Mesendoderm (in vitro differentiated cells): ENCODE results near the gene FBLN7.

ENCODE experiments used
- DNase-seq: peaks from one replicate; pipeline ENCODE4 v3.0.0; 2013
- H2AK5ac ChIP-seq: 2 replicates; pipeline ENCODE4 v1.6.1; 2013; ENCODE audit warnings: low read length, inconsistent platforms
- H2BK120ac ChIP-seq: 2 replicates; pipeline ENCODE4 v1.6.1; 2013; ENCODE audit warnings: low read depth, mild to moderate bottlenecking, low read length, moderate library complexity, mixed read lengths
- H2BK15ac ChIP-seq: replicated peaks from 2 replicates; pipeline ENCODE4 v1.6.1; 2013; ENCODE audit warnings: low read depth, mild to moderate bottlenecking, moderate library complexity
- H2BK5ac ChIP-seq: 2 replicates; pipeline ENCODE4 v1.6.1; 2013; ENCODE audit warnings: low read length, inconsistent platforms
- H3K18ac ChIP-seq: 2 replicates; pipeline ENCODE4 v1.6.1; 2013; ENCODE audit warnings: mild to moderate bottlenecking, low read length, mixed read lengths
- H3K23ac ChIP-seq: one replicate; pipeline ENCODE4 v1.6.1; 2013; ENCODE audit warnings: low read length
- H3K27ac ChIP-seq: 2 replicates; pipeline ENCODE4 v1.5.1; 2013; ENCODE audit warnings: low read depth, mild to moderate bottlenecking, inconsistent platforms, low read length, moderate library complexity
- H3K27me3 ChIP-seq: 2 replicates; pipeline ENCODE4 v1.6.1; 2013; ENCODE audit warnings: low read length, control low read depth, mild to moderate bottlenecking, inconsistent platforms; ENCODE audit not compliant: insufficient read depth, poor library complexity
- H3K36me3 ChIP-seq: 2 replicates; pipeline ENCODE4 v1.6.1; 2013; ENCODE audit warnings: low read length, inconsistent platforms; ENCODE audit not compliant: control insufficient read depth, insufficient read depth
- H3K4ac ChIP-seq: one replicate; pipeline ENCODE4 v1.6.1; 2013; ENCODE audit warnings: low read depth, mild to moderate bottlenecking, low read length, moderate library complexity
- H3K4me1 ChIP-seq: 2 replicates; pipeline ENCODE4 v1.6.1; 2013; ENCODE audit warnings: low read depth, low read length, inconsistent platforms; ENCODE audit not compliant: control insufficient read depth
- H3K4me2 ChIP-seq: 2 replicates; pipeline ENCODE4 v1.6.1; 2013; ENCODE audit warnings: low read length
- H3K4me3 ChIP-seq: 2 replicates; pipeline ENCODE4 v1.5.1; 2013; ENCODE audit warnings: mild to moderate bottlenecking, low read length
- H3K56ac ChIP-seq: one replicate; pipeline ENCODE4 v1.6.1; 2013; ENCODE audit warnings: low read length
- H3K79me1 ChIP-seq: 2 replicates; pipeline ENCODE4 v1.6.1; 2013; ENCODE audit warnings: low read length, inconsistent platforms
- H3K79me2 ChIP-seq: 2 replicates; pipeline ENCODE4 v1.6.1; 2013; ENCODE audit warnings: mild to moderate bottlenecking, low read length; ENCODE audit not compliant: control insufficient read depth, insufficient read depth
- H3K9ac ChIP-seq: 2 replicates; pipeline ENCODE4 v1.6.1; 2013; ENCODE audit warnings: low read length, inconsistent platforms
- H4K5ac ChIP-seq: one replicate; pipeline ENCODE4 v1.6.1; 2013; ENCODE audit warnings: low read length
- H4K8ac ChIP-seq: one replicate; pipeline ENCODE4 v1.6.1; 2013; ENCODE audit warnings: low read depth, mild to moderate bottlenecking, control low read depth, low read length, moderate library complexity
- WGBS: extraction: QIAGEN DNeasy Blood & Tissue Kit; methylation state at CpG from one replicate; pipeline ENCODE4 v1.1.7; 2013; ENCODE audit warnings: low lambda C conversion rate, missing lambda C conversion rate; ENCODE audit not compliant: insufficient coverage; ENCODE audit errors: extremely low coverage; 5-methylcytosine and 5-hydroxymethylcytosine counted together

FBLN7 gene

GRCh38 chr2:112220831-112221230 is 82.6 kb downstream of the FBLN7 start:
- H3K4me1 ChIP-seq: no peaks in the 10 kb centered on the region
- H2BK15ac ChIP-seq: no peak overlapping the region
- no peak overlapping the region for H3K4ac ChIP-seq
- no peaks in the 10 kb centered on the region for H3K27me3 ChIP-seq
- no peaks in the 10 kb centered on the region for H3K79me2 ChIP-seq
- H3K23ac ChIP-seq: no peak overlapping the region
- H3K56ac ChIP-seq: no peak overlapping the region
- H2BK120ac ChIP-seq: no peak overlapping the region
- H4K8ac ChIP-seq: no peak overlapping the region
- H3K27ac ChIP-seq: no peak overlapping the region
- no peaks in the 10 kb centered on the region for H3K79me1 ChIP-seq
- no peak overlapping the region for H3K9ac ChIP-seq
- no peak for DNase-seq
- H3K18ac ChIP-seq: no peak overlapping the region
- no peak overlapping the region for H2AK5ac ChIP-seq
- no peak overlapping the region for H3K4me2 ChIP-seq
- no peaks in the 10 kb centered on the region for H3K36me3 ChIP-seq
- no CpG with 5 or more reads among the region's 3 CpGs for WGBS
- no peak overlapping the region for H4K5ac ChIP-seq
- no peak overlapping the region for H2BK5ac ChIP-seq
- no peak overlapping the region for H3K4me3 ChIP-seq

- H3K4ac ChIP-seq: no peak overlapping the region
- no peaks in the 10 kb centered on the region for H3K79me1 ChIP-seq
- no peaks in the 10 kb centered on the region for H3K27me3 ChIP-seq
- H4K5ac ChIP-seq: no peak overlapping the region
- H2AK5ac ChIP-seq: no peak overlapping the region
- no peaks in the 10 kb centered on the region for H3K79me2 ChIP-seq
- H3K36me3 ChIP-seq: no peaks in the 10 kb centered on the region
- H3K4me3 ChIP-seq: no peak overlapping the region
- H3K4me1 ChIP-seq: no peaks in the 10 kb centered on the region
- no peak overlapping the region for H2BK15ac ChIP-seq
- no peak overlapping the region for H2BK120ac ChIP-seq
- no peak overlapping the region for H3K4me2 ChIP-seq
- no peak overlapping the region for H3K23ac ChIP-seq
- H2BK5ac ChIP-seq: no peak overlapping the region
- H4K8ac ChIP-seq: no peak overlapping the region
- DNase-seq: no peak
- no peak overlapping the region for H3K18ac ChIP-seq
- H3K9ac ChIP-seq: no peak overlapping the region
- H3K27ac ChIP-seq: no peak overlapping the region
- H3K56ac ChIP-seq: no peak overlapping the region
Observed at GRCh38 chr2:112229348-112229747, 91.2 kb downstream of the FBLN7 start.

GRCh38 chr2:112230371-112230770 is 92.2 kb downstream of the FBLN7 start:
- Histone ChIP-seq H3K4me2 (no peak overlapping the region), H3K23ac (no peak overlapping the region), H3K27me3 (no peaks in the 10 kb centered on the region), H3K4ac (no peak overlapping the region), H2BK120ac (no peak overlapping the region), H3K18ac (no peak overlapping the region), H4K5ac (no peak overlapping the region), H3K79me1 (no peaks in the 10 kb centered on the region), H3K79me2 (no peaks in the 10 kb centered on the region), H3K4me1 (no peaks in the 10 kb centered on the region), H3K56ac (no peak overlapping the region), H3K4me3 (no peak overlapping the region), H2AK5ac (no peak overlapping the region), H3K36me3 (no peaks in the 10 kb centered on the region), H3K9ac (no peak overlapping the region), H2BK15ac (no peak overlapping the region), H4K8ac (no peak overlapping the region), H3K27ac (no peak overlapping the region), H2BK5ac (no peak overlapping the region)
- WGBS: no CpG with 5 or more reads among the region's 3 CpGs
- DNase-seq: no peak
